Neural cell (in vitro differentiated cells): ENCODE measurements around the gene PDLIM1. TPM values are rescaled to one million over a fixed set of nuclear protein-coding genes. Genes with fewer than 3 reads are reported as not detected.

Source experiments
- H2AFZ ChIP-seq: fragments of 200-600, 300-800 bp; sonication (generic), shearing (Covaris generic); 2 replicates; pipeline ENCODE4 v1.6.0; 2014; ENCODE audit warnings: low read depth, mild to moderate bottlenecking, antibody characterized with exemption, low read length, moderate library complexity
- H3F3A ChIP-seq: fragments of 200-600 bp; shearing (Covaris generic); 2 replicates; pipeline ENCODE4 v1.6.1; 2016; ENCODE audit warnings: mild to moderate bottlenecking, moderate library complexity, mixed read lengths, antibody characterized with exemption, low read length; ENCODE audit not compliant: insufficient read depth, poor library complexity, severe bottlenecking
- H3K27ac ChIP-seq: fragments of 200-600, 300-800 bp; sonication (generic), shearing (Covaris generic); 2 replicates; pipeline ENCODE4 v1.5.1; 2014; ENCODE audit warnings: mild to moderate bottlenecking, low read length, moderate library complexity
- H3K27me3 ChIP-seq: fragments of 300-800, 200-600 bp; sonication (generic), shearing (Covaris generic); 2 replicates; pipeline ENCODE4 v1.6.0; 2014; ENCODE audit warnings: mild to moderate bottlenecking, low read depth, low read length, moderate library complexity; ENCODE audit not compliant: insufficient read depth
- H3K36me3 ChIP-seq: fragments of 300-800, 200-600 bp; sonication (generic), shearing (Covaris generic); 2 replicates; pipeline ENCODE4 v1.5.1; 2014; ENCODE audit warnings: mild to moderate bottlenecking, antibody characterized with exemption, low read length, moderate library complexity; ENCODE audit not compliant: insufficient read depth
- H3K4me2 ChIP-seq: fragments of 300-800, 200-600 bp; sonication (generic), shearing (Covaris generic); 2 replicates; pipeline ENCODE4 v1.6.0; 2014; ENCODE audit warnings: mild to moderate bottlenecking, low read length
- H3K4me3 ChIP-seq: fragments of 300-800, 200-600 bp; sonication (generic), shearing (Covaris generic); 2 replicates; pipeline ENCODE4 v1.5.1; 2014; ENCODE audit warnings: mild to moderate bottlenecking, low read length, moderate library complexity
- H3K79me2 ChIP-seq: fragments of 200-600 bp; shearing (Covaris generic); replicated peaks from 2 replicates; pipeline ENCODE4 v1.6.0; 2014; ENCODE audit warnings: mild to moderate bottlenecking, low read length, moderate library complexity; ENCODE audit not compliant: insufficient read depth
- H3K9ac ChIP-seq: fragments of 300-800, 200-600 bp; sonication (generic), shearing (Covaris generic); 2 replicates; pipeline ENCODE4 v1.6.1; 2016; ENCODE audit warnings: mild to moderate bottlenecking, low read length, mixed read lengths
- H3K9me2 ChIP-seq: fragments of 200-600 bp; shearing (Covaris generic); 2 replicates; pipeline ENCODE4 v1.6.1; 2016; ENCODE audit warnings: mild to moderate bottlenecking, low read length, mixed read lengths; ENCODE audit not compliant: insufficient read depth
- H3K9me3 ChIP-seq: fragments of 200-600, 300-800 bp; sonication (generic), shearing (Covaris generic); 2 replicates; pipeline ENCODE4 v1.6.1; 2016; ENCODE audit warnings: mild to moderate bottlenecking, mixed run types, low read length, moderate library complexity, mixed read lengths
- H4K20me1 ChIP-seq: fragments of 200-600 bp; shearing (Covaris generic); 2 replicates; pipeline ENCODE4 v1.6.1; 2016; ENCODE audit warnings: mild to moderate bottlenecking, mixed run types; ENCODE audit not compliant: insufficient read depth
- EP300 ChIP-seq: fragments of 450-650 bp; conservative IDR thresholded peaks from 2 replicates; pipeline ENCODE4 v1.6.1; 2014; ENCODE audit warnings: antibody characterized with exemption, mild to moderate bottlenecking, moderate library complexity; ENCODE audit not compliant: poor library complexity, severe bottlenecking
- EZH2 ChIP-seq: fragments of 200-600, 300-800 bp; shearing (Covaris generic), sonication (generic); IDR thresholded peaks from 2 replicates; pipeline ENCODE4 v1.6.1; 2014; ENCODE audit warnings: antibody characterized with exemption, low read length, borderline replicate concordance, mild to moderate bottlenecking; ENCODE audit not compliant: insufficient read depth, poor library complexity, severe bottlenecking
- MXI1 ChIP-seq: fragments of 450-650 bp; conservative IDR thresholded peaks from 2 replicates; pipeline ENCODE4 v1.6.1; 2014; ENCODE audit warnings: antibody characterized with exemption, mild to moderate bottlenecking; ENCODE audit not compliant: poor library complexity, severe bottlenecking
- POLR2AphosphoS5 ChIP-seq: IDR thresholded peaks from 2 replicates; pipeline ENCODE4 v1.6.1; 2012
- RAD21 ChIP-seq: fragments of 450-650 bp; conservative IDR thresholded peaks from 2 replicates; pipeline ENCODE4 v1.6.1; 2014; ENCODE audit warnings: antibody characterized with exemption, mild to moderate bottlenecking, moderate library complexity
- REST ChIP-seq: IDR thresholded peaks from 2 replicates; pipeline ENCODE4 v1.6.1; 2012; ENCODE audit warnings: borderline replicate concordance
- SMC3 ChIP-seq: fragments of 450-650 bp; conservative IDR thresholded peaks from 2 replicates; pipeline ENCODE4 v1.6.1; 2014; ENCODE audit warnings: antibody characterized with exemption, mild to moderate bottlenecking, moderate library complexity; ENCODE audit not compliant: poor library complexity
- TAF1 ChIP-seq: IDR thresholded peaks from 2 replicates; pipeline ENCODE4 v1.6.1; 2012; ENCODE audit warnings: low read depth
- polyA plus RNA-seq: library from polyadenylated mRNA; depleted of rRNA; stranded (reverse); fragments of >200 nt; gene quantifications from 2 replicates; pipeline ENCODE4 v1.2.3, GENCODE V29; 2014
- TF ChIP-seq, protein P1 (sequence below): fragments of 450-650 bp; IDR thresholded peaks from 2 replicates; pipeline ENCODE4 v1.5.1; 2014; ENCODE audit warnings: antibody characterized with exemption, mild to moderate bottlenecking, moderate library complexity; ENCODE audit not compliant: poor library complexity, severe bottlenecking

PDLIM1 gene
- polyA plus RNA-seq, 1 donor from 2014 or later: 1.0 TPM

DNA sequence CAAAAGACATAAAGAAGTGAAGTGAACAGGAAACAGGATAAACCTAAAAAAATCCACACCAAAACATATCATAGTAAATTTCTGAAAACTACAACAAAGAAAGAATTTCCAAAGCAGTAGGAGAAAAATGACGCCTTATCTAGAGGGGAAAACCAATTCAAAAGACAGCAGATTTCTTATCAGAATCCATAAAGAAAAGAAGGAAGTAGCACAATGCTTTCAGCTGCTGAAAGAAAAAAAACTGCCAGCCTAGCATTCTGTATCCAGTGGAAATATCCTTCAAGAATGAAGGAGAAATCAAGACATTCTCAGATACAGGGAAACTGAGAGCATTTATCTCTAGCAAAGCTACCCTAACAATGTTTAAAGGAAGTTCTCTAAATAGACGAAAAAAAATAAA is 37.8 kb downstream of the PDLIM1 start:
- H3K9me3 ChIP-seq: no peaks in the 10 kb centered on the region
- H3K36me3 ChIP-seq: no peaks in the 10 kb centered on the region
- H3K9me2 ChIP-seq: no peaks in the 10 kb centered on the region
- no peaks in the 10 kb centered on the region for H3K79me2 ChIP-seq
- no peak overlapping the region for H3K9ac ChIP-seq
- H3F3A ChIP-seq: no peaks in the 10 kb centered on the region
- no peak overlapping the region for H3K4me3 ChIP-seq
- H2AFZ ChIP-seq: no peak overlapping the region
- TF ChIP-seq MXI1 (no peak), EP300 (no peak)
- TF ChIP-seq, protein P1, sequence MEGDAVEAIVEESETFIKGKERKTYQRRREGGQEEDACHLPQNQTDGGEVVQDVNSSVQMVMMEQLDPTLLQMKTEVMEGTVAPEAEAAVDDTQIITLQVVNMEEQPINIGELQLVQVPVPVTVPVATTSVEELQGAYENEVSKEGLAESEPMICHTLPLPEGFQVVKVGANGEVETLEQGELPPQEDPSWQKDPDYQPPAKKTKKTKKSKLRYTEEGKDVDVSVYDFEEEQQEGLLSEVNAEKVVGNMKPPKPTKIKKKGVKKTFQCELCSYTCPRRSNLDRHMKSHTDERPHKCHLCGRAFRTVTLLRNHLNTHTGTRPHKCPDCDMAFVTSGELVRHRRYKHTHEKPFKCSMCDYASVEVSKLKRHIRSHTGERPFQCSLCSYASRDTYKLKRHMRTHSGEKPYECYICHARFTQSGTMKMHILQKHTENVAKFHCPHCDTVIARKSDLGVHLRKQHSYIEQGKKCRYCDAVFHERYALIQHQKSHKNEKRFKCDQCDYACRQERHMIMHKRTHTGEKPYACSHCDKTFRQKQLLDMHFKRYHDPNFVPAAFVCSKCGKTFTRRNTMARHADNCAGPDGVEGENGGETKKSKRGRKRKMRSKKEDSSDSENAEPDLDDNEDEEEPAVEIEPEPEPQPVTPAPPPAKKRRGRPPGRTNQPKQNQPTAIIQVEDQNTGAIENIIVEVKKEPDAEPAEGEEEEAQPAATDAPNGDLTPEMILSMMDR: no peak
- no peaks in the 10 kb centered on the region for H3K27me3 ChIP-seq
- no peak overlapping the region for H3K4me2 ChIP-seq
- H4K20me1 ChIP-seq: no peaks in the 10 kb centered on the region
- H3K27ac ChIP-seq: no peak overlapping the region

DNA sequence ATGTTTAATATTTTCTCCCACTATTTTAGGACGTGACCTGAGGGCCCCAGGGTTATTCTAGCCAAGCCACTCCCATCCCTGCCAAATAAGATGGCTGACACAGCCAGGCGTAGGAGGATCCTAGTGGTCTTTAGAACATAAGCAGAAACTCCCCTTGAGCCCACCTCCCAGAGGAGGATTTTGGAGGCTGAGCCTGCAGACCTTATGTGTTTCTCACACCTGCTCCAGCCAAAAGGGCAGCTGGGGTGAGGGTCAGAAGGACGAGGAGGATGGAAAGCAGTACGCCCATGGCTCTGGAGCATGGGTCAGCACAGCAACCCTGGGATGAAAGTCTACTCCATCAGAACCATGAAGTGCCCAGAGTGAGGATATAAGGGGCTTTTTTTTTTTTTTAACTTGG is 39.9 kb downstream of the PDLIM1 start:
- Histone ChIP-seq H3K9me2 (no peaks in the 10 kb centered on the region), H3K4me3 (no peak overlapping the region), H3K4me2 (no peak overlapping the region), H3K9me3 (no peaks in the 10 kb centered on the region), H2AFZ (no peak overlapping the region), H3K79me2 (no peaks in the 10 kb centered on the region), H3K9ac (no peak overlapping the region), H3K36me3 (no peaks in the 10 kb centered on the region), H4K20me1 (no peaks in the 10 kb centered on the region), H3K27ac (no peak overlapping the region), H3F3A (no peaks in the 10 kb centered on the region), H3K27me3 (no peaks in the 10 kb centered on the region)
- TF ChIP-seq POLR2AphosphoS5 (no peak), MXI1 (no peak), SMC3 (no peak), REST (no peak), RAD21 (no peak), EP300 (no peak), EZH2 (no peak), TAF1 (no peak)
- TF ChIP-seq, protein P1: no peak
